ENCODE results near the gene CLEC7A.
A peak's percentile ranks its signal among the peaks of the same experiment; 100 is the strongest.

CLEC7A gene

GRCh38 chr12:10130042-10130441, at the start of gene CLEC7A:
Gene CLEC7A, minus strand, starts transcription at chr12:10130199. Its CDS starts 117 bp downstream, at chr12:10130082.
- DNase-seq: no peak

- no peak for DNase-seq
Measured at GRCh38 chr12:10179776-10180181, 49.8 kb upstream of the CLEC7A start.

- no peak for DNase-seq
Measured at GRCh38 chr12:10178821-10179220, 48.8 kb upstream of the CLEC7A start, which contains the start of gene TMEM52B. Gene TMEM52B, plus strand, starts transcription at chr12:10179032. Its CDS starts 543 bp downstream, at chr12:10179575.

- no peak for DNase-seq
Measured at GRCh38 chr12:10175846-10176636, 46.0 kb upstream of the CLEC7A start.

- no peak for DNase-seq
Measured at GRCh38 chr12:10174986-10175614, 45.1 kb upstream of the CLEC7A start.

GRCh38 chr12:10171973-10172728, 42.2 kb upstream of the CLEC7A start, which contains the start of gene OLR1:
Gene OLR1, minus strand, starts transcription at chr12:10172132. Its CDS starts 55 bp downstream, at chr12:10172077.
- DNase-seq: no peak

- no peak for DNase-seq
Measured at GRCh38 chr12:10170216-10170615, 40.2 kb upstream of the CLEC7A start.

GRCh38 chr12:10169104-10169503, 39.1 kb upstream of the CLEC7A start:
- DNase-seq: no peak

GRCh38 chr12:10167599-10167998, 37.6 kb upstream of the CLEC7A start:
- no peak for DNase-seq

GRCh38 chr12:10165421-10165820, 35.4 kb upstream of the CLEC7A start:
- DNase-seq: no peak

- no peak for DNase-seq
Measured at GRCh38 chr12:10163084-10163483, 33.1 kb upstream of the CLEC7A start.

- DNase-seq: no peak
Measured at GRCh38 chr12:10160617-10161385, 30.8 kb upstream of the CLEC7A start.

- DNase-seq: no peak
Measured at GRCh38 chr12:10159280-10159679, 29.3 kb upstream of the CLEC7A start.

- DNase-seq: no peak
Measured at GRCh38 chr12:10158406-10158805, 28.4 kb upstream of the CLEC7A start.

GRCh38 chr12:10155966-10156365, 26.0 kb upstream of the CLEC7A start:
- DNase-seq: no peak

- DNase-seq: no peak
Measured at GRCh38 chr12:10154145-10154496, 24.1 kb upstream of the CLEC7A start.

- DNase-seq: peak; percentile 23
Measured at GRCh38 chr12:10153271-10154144, 23.5 kb upstream of the CLEC7A start.

- no peak for DNase-seq
Measured at GRCh38 chr12:10151621-10152020, 21.6 kb upstream of the CLEC7A start.

- no peak for DNase-seq
Measured at GRCh38 chr12:10147714-10148403, 17.9 kb upstream of the CLEC7A start.

- DNase-seq: no peak
Measured at GRCh38 chr12:10142976-10143589, 13.1 kb upstream of the CLEC7A start.

GRCh38 chr12:10140001-10140400, 10.0 kb upstream of the CLEC7A start:
- peak; percentile 4 for DNase-seq
